Measurements from ENCODE around the gene PELI3.

PELI3 gene

GRCh38 chr11:66523611-66524010 lies 56.9 kb downstream of the PELI3 start:
- no peak for DNase-seq (ENCODE audit: low read depth)
- in situ Hi-C loops (cut with HindIII; ENCODE audit: low sequenced_read_pairs) = no loop called here

GRCh38 chr11:66524304-66525040 lies 57.8 kb downstream of the PELI3 start:
- no peak for TF ChIP-seq CTCF (IDR thresholded peaks at IDR 0.05; ENCODE audit: low read depth, low read length, missing control alignments)
- no peak for DNase-seq (ENCODE audit: low read depth)
- in situ Hi-C loops (cut with HindIII; ENCODE audit: low sequenced_read_pairs) = no loop called here
- no peak overlapping the region for H3K4me3 ChIP-seq (ENCODE audit: low read depth, low read length)

More at GRCh38 chr11:66523611-66524010, 56.9 kb downstream of the PELI3 start:
- no peak overlapping the region for H3K4me3 ChIP-seq (ENCODE audit: low read depth, low read length)
- TF ChIP-seq CTCF (IDR thresholded peaks at IDR 0.05; ENCODE audit: low read depth, low read length, missing control alignments) = no peak
